Esophagus (tissue), 2 donors: Measurements from ENCODE around the gene IPO4. TPM values are rescaled to one million over a fixed set of nuclear protein-coding genes. Genes with fewer than 3 reads are reported as not detected.

Experiments used
- H3K27ac ChIP-seq, 2 donors: one replicate each; pipeline ENCODE4 v1.5.1; 2013; ENCODE audit warnings: low read depth in 2 of 2, mild to moderate bottlenecking in 2 of 2, inconsistent platforms in 1 of 2, low read length in 1 of 2, moderate library complexity in 1 of 2
- H3K27me3 ChIP-seq, 2 donors: one replicate each; pipeline ENCODE4 v1.6.1; 2013; ENCODE audit warnings: low read length in 2 of 2, control low read depth in 1 of 2, mild to moderate bottlenecking in 1 of 2; ENCODE audit not compliant: insufficient read depth in 2 of 2, control insufficient read depth in 1 of 2
- H3K36me3 ChIP-seq, 2 donors: one replicate each; pipeline ENCODE4 v1.6.1; 2013; ENCODE audit warnings: low read length in 1 of 2; ENCODE audit not compliant: control insufficient read depth in 2 of 2, insufficient read depth in 2 of 2
- H3K4me1 ChIP-seq, 2 donors: one replicate each; pipeline ENCODE4 v1.6.1; 2013; ENCODE audit warnings: low read length in 1 of 2; ENCODE audit not compliant: control insufficient read depth in 2 of 2, insufficient read depth in 2 of 2
- H3K4me3 ChIP-seq, 2 donors: one replicate each; pipeline ENCODE4 v1.5.1; 2013; ENCODE audit warnings: low read length in 2 of 2, mild to moderate bottlenecking in 2 of 2, low read depth in 1 of 2, moderate library complexity in 1 of 2
- H3K9me3 ChIP-seq, 2 donors: one replicate each; pipeline ENCODE4 v1.6.1; 2013; ENCODE audit warnings: mild to moderate bottlenecking in 2 of 2, low read depth in 1 of 2, low read length in 1 of 2, moderate library complexity in 1 of 2; ENCODE audit not compliant: control insufficient read depth in 2 of 2, insufficient read depth in 1 of 2
- WGBS, 2 donors: extraction: QIAGEN DNeasy Blood & Tissue Kit; methylation state at CpG; one replicate each; pipeline ENCODE4 v1.1.7; 2013; 5-methylcytosine and 5-hydroxymethylcytosine counted together
- polyA plus RNA-seq, 2 donors: library from polyadenylated mRNA; stranded (reverse); fragments of 200-250 nt; gene quantifications; one replicate each; pipeline ENCODE4 v1.2.3, GENCODE V29; 2013
- donor health status: healthy with polysubstance abuse.
- donor health status: Bipolar disorder and iron deficiency.

IPO4 gene
- polyA plus RNA-seq, 2 donors, result 12.3 to 23.5 TPM

- no peaks in the 10 kb centered on the region for H3K9me3 ChIP-seq
- WGBS, 2 donors, result 7 to 10% methylated on average over 9 of the region's 9 CpGs
- H3K27me3 ChIP-seq, result no peaks in the 10 kb centered on the region
- peaks cover 0 to 18% of the 10 kb centered on the region in 2 donors for H3K36me3 ChIP-seq
- H3K27ac ChIP-seq, result peak overlapping the region; percentile 92 to 97
- peaks cover 0 to 14% of the 10 kb centered on the region in 2 donors for H3K4me1 ChIP-seq
- H3K4me3 ChIP-seq, result peak overlapping the region; percentile 87 to 93
Observed at GRCh38 chr14:24145690-24146452, 42.7 kb downstream of the IPO4 start.

GRCh38 chr14:24145219-24145618 lies 43.4 kb downstream of the IPO4 start:
- H3K4me3 ChIP-seq, result no peak overlapping the region
- no peaks in the 10 kb centered on the region for H3K27me3 ChIP-seq
- H3K4me1 ChIP-seq, result peaks cover 0 to 14% of the 10 kb centered on the region in 2 donors
- WGBS, 2 donors, result 88 to 91% methylated on average over 2 of the region's 2 CpGs
- no peak overlapping the region for H3K27ac ChIP-seq
- H3K36me3 ChIP-seq, result peaks cover 0 to 11% of the 10 kb centered on the region in 2 donors
- no peaks in the 10 kb centered on the region for H3K9me3 ChIP-seq

- Histone ChIP-seq H3K27ac (no peak overlapping the region), H3K4me3 (no peak overlapping the region), H3K9me3 (no peaks in the 10 kb centered on the region), H3K4me1 (peaks cover 2 to 15% of the 10 kb centered on the region in 2 donors), H3K27me3 (no peaks in the 10 kb centered on the region), H3K36me3 (peaks cover 0 to 9% of the 10 kb centered on the region in 2 donors)
- WGBS, 2 donors, result 85 to 88% methylated on average over 1 of the region's 1 CpG
Observed at GRCh38 chr14:24144451-24144850, 44.2 kb downstream of the IPO4 start.

GRCh38 chr14:24143511-24143910 lies 45.1 kb downstream of the IPO4 start:
- H3K9me3 ChIP-seq, result no peaks in the 10 kb centered on the region
- 84 to 87% methylated on average over 2 of the region's 2 CpGs for WGBS, 2 donors
- H3K4me3 ChIP-seq, result no peak overlapping the region
- no peaks in the 10 kb centered on the region for H3K27me3 ChIP-seq
- H3K27ac ChIP-seq, result no peak overlapping the region
- peaks cover 8 to 14% of the 10 kb centered on the region in 2 donors for H3K4me1 ChIP-seq
- H3K36me3 ChIP-seq, result peaks cover 3 to 10% of the 10 kb centered on the region in 2 donors

GRCh38 chr14:24141097-24141880 lies 47.3 kb downstream of the IPO4 start, which contains the start of gene EMC9:
Gene EMC9, minus strand, starts transcription at chr14:24141591. Its CDS starts 287 bp downstream, at chr14:24141304.
- peak within 1 kb of the TSS; percentile 97 for H3K27ac ChIP-seq
- H3K4me3 ChIP-seq, result peak within 1 kb of the TSS; percentile 63 to 85
- H3K9me3 ChIP-seq, result no peaks in the 10 kb centered on the region
- H3K36me3 ChIP-seq, result peaks cover 3 to 21% of the 10 kb centered on the region in 2 donors
- 0% methylated on average over 65 of the region's 65 CpGs for WGBS, 2 donors
- no peaks in the 10 kb centered on the region for H3K27me3 ChIP-seq
- H3K4me1 ChIP-seq, result peaks cover 8 to 21% of the 10 kb centered on the region in 2 donors

GRCh38 chr14:24139272-24139934 lies 49.2 kb downstream of the IPO4 start:
- 72 to 81% methylated on average over 9 of the region's 9 CpGs for WGBS, 2 donors
- no peaks in the 10 kb centered on the region for H3K27me3 ChIP-seq
- no peak overlapping the region for H3K27ac ChIP-seq
- H3K36me3 ChIP-seq, result peaks cover 3 to 18% of the 10 kb centered on the region in 2 donors
- H3K4me1 ChIP-seq, result peaks cover 8 to 15% of the 10 kb centered on the region in 2 donors
- no peak overlapping the region for H3K4me3 ChIP-seq
- no peaks in the 10 kb centered on the region for H3K9me3 ChIP-seq

GRCh38 chr14:24138396-24139271 lies 50.0 kb downstream of the IPO4 start:
- Histone ChIP-seq H3K9me3 (no peaks in the 10 kb centered on the region), H3K27ac (no peak overlapping the region), H3K36me3 (peaks cover 3 to 14% of the 10 kb centered on the region in 2 donors), H3K4me1 (peaks cover 8 to 15% of the 10 kb centered on the region in 2 donors), H3K4me3 (no peak overlapping the region), H3K27me3 (no peaks in the 10 kb centered on the region)
- WGBS, 2 donors, result 80 to 81% methylated on average over 13 of the region's 13 CpGs

GRCh38 chr14:24137529-24138395 lies 50.9 kb downstream of the IPO4 start:
- 79 to 87% methylated on average over 8 of the region's 8 CpGs for WGBS, 2 donors
- Histone ChIP-seq H3K36me3 (peaks cover 3 to 14% of the 10 kb centered on the region in 2 donors), H3K4me3 (no peak overlapping the region), H3K4me1 (peaks cover 8 to 15% of the 10 kb centered on the region in 2 donors), H3K27ac (peak overlapping the region in 1 of 2 donors; percentile 87), H3K27me3 (no peaks in the 10 kb centered on the region), H3K9me3 (no peaks in the 10 kb centered on the region)
